GM18867 (cell line): ENCODE results near the gene GNS.

ENCODE experiments used
- ATAC-seq: cut with Tn5 transposase; IDR thresholded peaks from one replicate; pipeline ENCODE4 v1.9.1; 2021; ENCODE audit warnings: mild to moderate bottlenecking, moderate library complexity; ENCODE audit not compliant: unreplicated experiment

Gene GNS

DNA sequence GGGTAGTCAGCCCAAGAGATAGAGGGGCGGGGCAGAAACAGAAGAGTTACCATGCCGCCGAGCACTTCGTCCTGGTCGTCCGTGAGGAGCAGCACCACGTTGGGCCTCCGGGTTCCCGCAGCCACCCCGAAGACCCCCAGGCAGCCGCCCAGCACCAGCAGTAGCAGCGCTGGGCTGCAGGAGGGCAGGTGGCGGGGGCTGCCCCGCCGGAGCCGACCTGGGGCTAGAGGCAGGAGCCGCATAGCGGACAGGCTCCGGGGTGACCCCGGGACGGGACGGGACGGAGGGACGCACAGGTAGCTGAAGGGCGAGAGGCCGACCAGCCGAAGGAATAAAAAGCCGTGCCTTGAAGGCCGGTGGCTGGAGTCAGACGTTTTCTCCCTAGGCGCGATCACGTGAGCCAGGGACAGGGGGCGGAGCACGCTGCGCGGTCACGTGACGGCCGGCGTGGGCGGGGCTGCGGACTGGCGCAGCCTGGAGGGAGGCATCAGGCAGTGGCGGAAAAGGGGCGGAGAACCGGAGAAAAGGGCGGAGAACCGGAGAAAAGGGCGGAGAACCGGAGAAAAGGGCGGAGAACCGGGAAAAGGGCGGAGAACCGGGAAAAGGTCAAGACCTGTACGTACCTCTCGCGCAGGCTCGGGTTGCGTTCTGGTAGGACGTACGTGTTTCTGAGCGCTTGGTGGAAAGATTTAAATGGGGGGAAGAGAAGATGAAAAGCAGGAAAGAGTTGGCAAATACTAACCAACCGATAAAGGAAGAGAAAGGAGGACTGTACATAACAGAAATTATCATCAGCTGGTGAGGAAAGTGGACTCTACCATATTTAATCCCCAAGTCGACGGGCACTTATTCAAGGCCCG lies at the start of gene GNS:
Gene GNS, minus strand, starts transcription at position 372 of the 860 bp plus-strand sequence. Its CDS starts 130 bp downstream, at position 242.
- peak; percentile 77 for ATAC-seq

- ATAC-seq: peak; percentile 33
Observed at GRCh38 chr12:64808110-64808509, 48.9 kb upstream of the GNS start.

- no peak for ATAC-seq
Observed at GRCh38 chr12:64806593-64807460, 47.6 kb upstream of the GNS start.

- no peak for ATAC-seq
Observed at GRCh38 chr12:64806173-64806572, 47.0 kb upstream of the GNS start.

DNA sequence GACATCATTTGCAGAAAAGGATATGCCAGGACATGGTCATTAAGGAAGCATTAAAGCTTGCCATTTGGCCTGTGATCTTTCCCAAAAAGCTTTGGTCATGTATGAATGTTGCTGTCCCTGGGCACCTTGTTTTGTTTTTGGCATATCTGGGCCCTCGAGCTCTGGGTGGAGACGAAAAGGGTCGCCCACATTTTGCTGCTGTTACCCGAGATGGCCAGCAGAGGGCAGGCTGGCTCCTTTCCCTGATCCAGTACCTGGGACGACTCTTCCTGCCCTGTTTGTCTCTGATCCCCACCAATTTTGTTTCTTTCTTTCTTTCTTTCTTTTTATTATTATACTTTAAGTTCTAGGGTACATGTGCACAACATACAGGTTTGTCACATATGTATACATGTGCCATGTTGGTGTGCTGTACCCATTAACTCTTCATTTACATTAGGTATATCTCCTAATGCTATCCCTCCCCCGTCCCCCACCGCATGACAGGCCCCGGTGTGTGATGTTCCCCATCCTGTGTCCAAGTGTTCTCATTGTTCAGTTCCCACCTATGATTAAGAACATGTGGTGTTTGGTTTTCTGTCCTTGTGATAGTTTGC lies 43.1 kb upstream of the GNS start:
- peak; percentile 76 for ATAC-seq

DNA sequence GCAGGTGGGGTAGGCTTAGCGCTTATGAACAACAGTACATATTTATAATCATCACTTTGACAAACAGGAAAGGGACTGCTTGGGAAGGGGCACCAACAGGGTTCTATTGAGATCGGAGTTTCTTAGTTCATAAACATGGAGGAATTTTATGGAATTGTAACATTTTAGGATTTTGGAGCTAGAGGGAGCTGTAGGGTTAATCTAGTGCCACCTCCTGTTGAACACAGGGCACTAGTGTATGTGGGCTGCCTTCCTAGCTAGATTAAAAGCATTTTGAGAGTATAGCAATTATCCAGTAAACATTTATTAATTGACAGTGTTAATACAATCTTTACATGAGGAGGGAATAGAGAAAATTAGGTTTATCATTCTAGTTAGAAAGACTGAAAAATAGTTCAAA lies 42.2 kb upstream of the GNS start:
- ATAC-seq: no peak

- ATAC-seq: peak; percentile 44
Observed at GRCh38 chr12:64800640-64801039, 41.4 kb upstream of the GNS start.

DNA sequence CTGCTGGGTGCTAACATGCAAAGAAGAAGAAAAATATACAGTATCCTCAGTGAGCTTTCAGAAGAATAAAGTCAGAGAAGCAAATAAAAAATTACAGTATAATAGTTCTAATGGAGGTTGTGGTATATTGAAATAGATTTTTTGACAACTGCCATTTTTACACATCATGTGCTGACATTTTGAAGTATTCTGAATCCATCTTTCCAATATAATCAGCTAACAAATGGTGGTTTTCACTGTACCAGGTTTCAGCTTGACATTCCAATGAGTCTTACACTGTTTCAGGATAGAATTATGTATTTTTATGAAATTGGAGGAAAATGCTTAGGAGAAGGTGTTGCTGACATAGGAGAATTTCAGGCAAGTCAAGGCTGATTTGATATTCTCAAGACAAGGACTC lies 39.0 kb upstream of the GNS start:
- ATAC-seq: no peak

GRCh38 chr12:64797156-64797555 lies 38.0 kb upstream of the GNS start:
- no peak for ATAC-seq

DNA sequence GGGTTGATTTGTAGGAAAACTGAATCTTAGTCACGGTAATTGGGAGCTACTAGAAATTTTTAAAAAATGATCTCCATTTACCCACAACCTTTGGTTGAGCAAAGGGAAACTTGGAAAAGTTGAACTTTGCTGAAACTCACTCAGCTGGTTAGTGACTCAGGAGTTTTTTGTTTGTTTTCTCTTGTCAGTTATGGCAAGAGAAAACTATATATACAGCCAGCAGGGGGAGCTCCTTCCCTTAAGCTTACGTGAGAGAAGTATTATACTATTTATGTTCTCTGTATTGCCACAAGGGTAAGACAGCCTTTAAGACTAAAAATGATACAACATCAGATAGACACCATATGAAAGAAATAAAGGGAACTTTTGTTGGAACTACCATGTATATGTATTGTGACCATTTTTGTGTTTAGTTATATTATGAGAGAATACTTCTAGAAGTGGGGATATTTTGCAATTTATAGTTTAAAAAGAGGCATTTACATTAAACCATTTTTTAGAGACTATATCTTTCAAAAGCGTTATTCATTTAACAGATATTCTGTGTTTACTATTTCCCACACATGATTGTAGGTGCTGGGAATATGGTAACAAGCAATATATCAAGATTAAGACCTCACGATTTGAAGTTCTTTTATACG lies 37.1 kb upstream of the GNS start:
- peak; percentile 87 for ATAC-seq

GRCh38 chr12:64794305-64794704 lies 35.1 kb upstream of the GNS start:
- no peak for ATAC-seq

GRCh38 chr12:64793610-64794009 lies 34.4 kb upstream of the GNS start:
- no peak for ATAC-seq

GRCh38 chr12:64792128-64792527 lies 32.9 kb upstream of the GNS start:
- ATAC-seq: no peak

GRCh38 chr12:64791036-64791435 lies 31.8 kb upstream of the GNS start:
- no peak for ATAC-seq

GRCh38 chr12:64790166-64790565 lies 31.0 kb upstream of the GNS start:
- ATAC-seq: no peak

DNA sequence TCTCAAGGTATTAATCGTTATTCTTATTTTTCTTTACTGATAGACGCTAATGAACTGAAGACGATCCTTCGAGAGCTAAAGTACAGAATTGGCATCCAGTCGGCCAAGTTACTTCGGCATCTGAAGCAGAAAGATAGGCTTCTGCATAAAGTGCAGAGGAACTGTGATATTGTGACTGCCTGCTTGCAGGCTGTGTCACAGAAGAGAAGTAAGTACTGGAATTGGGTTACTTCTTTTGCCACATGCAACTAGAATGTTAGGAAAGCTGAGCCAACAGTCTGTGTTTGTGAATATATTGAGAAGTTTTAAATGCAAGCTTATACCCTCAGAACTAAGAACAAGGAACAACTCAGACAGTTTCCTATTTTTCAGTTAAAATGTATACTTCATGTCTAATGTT lies 26.6 kb upstream of the GNS start:
- no peak for ATAC-seq

GRCh38 chr12:64782191-64782876 lies 23.1 kb upstream of the GNS start:
- ATAC-seq: no peak

DNA sequence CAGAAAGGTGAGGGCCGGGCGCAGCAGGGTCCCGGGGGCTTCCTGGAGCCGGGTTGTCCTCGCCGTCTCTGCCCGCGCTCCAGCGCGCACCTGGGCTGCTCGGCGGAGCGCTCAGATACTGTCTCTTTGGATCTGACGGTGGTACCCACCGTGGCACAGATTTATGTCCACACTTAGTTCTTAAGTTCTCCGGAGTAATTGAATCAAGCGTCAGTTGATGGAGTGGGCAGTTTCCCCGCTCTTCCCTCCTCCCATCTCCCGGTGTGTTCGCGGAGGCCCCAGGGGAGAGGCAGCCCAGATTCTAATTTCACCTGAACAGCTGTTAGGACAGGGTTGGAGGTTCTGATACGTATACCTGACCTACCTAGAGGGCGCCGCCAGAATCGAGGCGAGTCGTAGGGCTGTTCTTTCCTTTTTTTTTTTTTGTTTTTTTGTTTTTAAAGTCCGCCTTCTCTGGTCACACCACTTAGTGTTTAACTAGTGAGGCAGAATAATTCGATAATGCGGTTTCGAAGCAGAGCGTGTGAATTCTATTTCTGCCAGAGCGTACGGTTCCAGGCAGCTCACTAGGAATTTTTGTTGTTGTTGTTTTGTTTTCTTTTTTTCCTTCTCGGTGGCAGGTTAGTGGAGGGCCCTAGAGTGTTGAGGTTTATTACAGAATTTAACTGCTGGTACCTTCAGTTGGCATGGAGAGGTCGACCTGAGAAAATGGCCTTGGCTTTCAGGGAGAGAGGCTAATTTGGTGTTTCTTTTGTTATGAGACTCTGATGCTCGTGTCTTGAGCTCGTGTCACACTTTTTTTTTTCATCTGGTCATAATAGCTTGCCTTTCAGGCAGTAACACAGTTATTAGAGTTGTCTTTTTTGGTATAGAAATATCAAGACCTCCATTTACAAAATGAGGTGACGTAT lies 22.3 kb upstream of the GNS start:
- ATAC-seq: peak; percentile 27

- peak; percentile 49 for ATAC-seq
Observed at GRCh38 chr12:64780531-64781279, 21.5 kb upstream of the GNS start.
